Measurements from ENCODE around the gene SLC25A14.

DNA sequence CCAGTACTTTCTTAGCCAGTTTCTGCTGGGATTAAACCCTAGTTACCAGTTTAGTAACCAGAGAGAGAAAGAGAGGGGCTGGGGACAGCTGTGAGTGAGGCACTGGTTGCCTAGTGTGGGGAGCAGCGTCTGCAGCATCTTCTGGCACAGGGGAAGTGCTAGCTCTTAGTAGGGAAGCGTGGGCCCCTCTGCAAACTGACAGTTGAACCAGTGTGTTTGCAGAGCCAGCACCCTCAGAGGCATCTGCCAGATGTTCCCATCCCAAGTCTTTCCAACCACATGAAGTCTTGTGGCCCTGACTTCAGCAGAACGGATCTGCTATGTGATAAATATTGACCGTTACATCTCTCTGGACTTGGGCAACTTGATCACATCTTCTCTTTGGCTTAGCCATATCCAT lies 77.1 kb downstream of the SLC25A14 start:
- TF ChIP-seq EZH2 (IDR thresholded peaks at IDR 0.05; ENCODE audit: insufficient read depth, poor library complexity, severe bottlenecking) (no peak), EZH2phosphoT487 (IDR thresholded peaks at IDR 0.05; ENCODE audit: insufficient read depth, low read depth) (no peak)
